ENCODE results near the gene PITPNM2.

DNA sequence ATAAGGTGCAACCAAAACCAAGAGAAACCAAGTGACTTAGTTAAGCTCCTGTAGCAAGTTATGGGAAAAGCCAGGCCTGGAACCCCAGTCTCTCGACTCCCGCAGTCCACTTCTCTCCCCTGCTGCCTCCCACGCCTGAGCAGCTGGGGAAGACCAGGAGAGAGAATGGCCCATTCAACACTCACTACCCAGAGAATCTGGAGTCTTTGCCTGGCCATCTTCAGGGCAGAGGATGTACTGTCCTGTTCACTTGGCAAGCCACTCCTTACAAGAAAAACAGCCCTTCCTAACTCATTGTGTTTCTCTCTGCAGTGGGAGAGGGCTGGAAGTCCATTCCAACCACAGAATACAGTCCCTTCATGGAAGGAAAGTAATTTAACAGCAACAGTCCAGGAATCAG, 1.8 kb downstream of the PITPNM2 start:
- no peak for TF ChIP-seq RCOR1 (IDR thresholded peaks at IDR 0.05; ENCODE audit: borderline replicate concordance in 1 of 2, low read depth in 2 of 2, low read length in 2 of 2)
- TF ChIP-seq ZNF644 (tag; IDR thresholded peaks at IDR 0.05; ENCODE audit: low read depth), result no peak
- no peak for TF ChIP-seq CAMTA2 (CRISPR knock-in tag; conservative IDR thresholded peaks at IDR 0.05)
- TF ChIP-seq, protein P1, sequence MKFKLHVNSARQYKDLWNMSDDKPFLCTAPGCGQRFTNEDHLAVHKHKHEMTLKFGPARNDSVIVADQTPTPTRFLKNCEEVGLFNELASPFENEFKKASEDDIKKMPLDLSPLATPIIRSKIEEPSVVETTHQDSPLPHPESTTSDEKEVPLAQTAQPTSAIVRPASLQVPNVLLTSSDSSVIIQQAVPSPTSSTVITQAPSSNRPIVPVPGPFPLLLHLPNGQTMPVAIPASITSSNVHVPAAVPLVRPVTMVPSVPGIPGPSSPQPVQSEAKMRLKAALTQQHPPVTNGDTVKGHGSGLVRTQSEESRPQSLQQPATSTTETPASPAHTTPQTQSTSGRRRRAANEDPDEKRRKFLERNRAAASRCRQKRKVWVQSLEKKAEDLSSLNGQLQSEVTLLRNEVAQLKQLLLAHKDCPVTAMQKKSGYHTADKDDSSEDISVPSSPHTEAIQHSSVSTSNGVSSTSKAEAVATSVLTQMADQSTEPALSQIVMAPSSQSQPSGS (CRISPR knock-in tag; IDR thresholded peaks at IDR 0.05), result no peak
- no peak for TF ChIP-seq CBFB (CRISPR knock-in tag; IDR thresholded peaks at IDR 0.05)
- no peak for TF ChIP-seq PCBP1 (IDR thresholded peaks at IDR 0.05; ENCODE audit: low read depth, low read length, poor library complexity, severe bottlenecking)
- TF ChIP-seq, protein P2, sequence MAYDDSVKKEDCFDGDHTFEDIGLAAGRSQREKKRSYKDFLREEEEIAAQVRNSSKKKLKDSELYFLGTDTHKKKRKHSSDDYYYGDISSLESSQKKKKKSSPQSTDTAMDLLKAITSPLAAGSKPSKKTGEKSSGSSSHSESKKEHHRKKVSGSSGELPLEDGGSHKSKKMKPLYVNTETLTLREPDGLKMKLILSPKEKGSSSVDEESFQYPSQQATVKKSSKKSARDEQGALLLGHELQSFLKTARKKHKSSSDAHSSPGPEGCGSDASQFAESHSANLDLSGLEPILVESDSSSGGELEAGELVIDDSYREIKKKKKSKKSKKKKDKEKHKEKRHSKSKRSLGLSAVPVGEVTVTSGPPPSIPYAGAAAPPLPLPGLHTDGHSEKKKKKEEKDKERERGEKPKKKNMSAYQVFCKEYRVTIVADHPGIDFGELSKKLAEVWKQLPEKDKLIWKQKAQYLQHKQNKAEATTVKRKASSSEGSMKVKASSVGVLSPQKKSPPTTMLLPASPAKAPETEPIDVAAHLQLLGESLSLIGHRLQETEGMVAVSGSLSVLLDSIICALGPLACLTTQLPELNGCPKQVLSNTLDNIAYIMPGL (CRISPR knock-in tag; IDR thresholded peaks at IDR 0.05), result no peak
- no peak for TF ChIP-seq JUN (IDR thresholded peaks at IDR 0.05; ENCODE audit: borderline replicate concordance, low read depth, low read length)
- no peak for TF ChIP-seq JUN (CRISPR knock-in tag; IDR thresholded peaks at IDR 0.05; ENCODE audit: borderline replicate concordance)
- TF ChIP-seq TAF1 (IDR thresholded peaks at IDR 0.05; ENCODE audit: control insufficient read depth, extremely low read depth, insufficient read depth, low read length, severe bottlenecking), result no peak

Data from K562 (cell line).